HG02943 (cell line): ENCODE results near the gene SDHAF3.

Experiments
- ATAC-seq: cut with Tn5 transposase; IDR thresholded peaks from one replicate; pipeline ENCODE4 v1.9.1; 2021; ENCODE audit warnings: mild to moderate bottlenecking, low read depth, moderate library complexity; ENCODE audit not compliant: unreplicated experiment

SDHAF3 gene

GRCh38 chr7:97203957-97204356 lies 86.5 kb downstream of the SDHAF3 start:
- no peak for ATAC-seq

- ATAC-seq, result no peak
Measured at GRCh38 chr7:97204821-97205220, 87.3 kb downstream of the SDHAF3 start.

GRCh38 chr7:97215556-97215955 lies 98.1 kb downstream of the SDHAF3 start:
- no peak for ATAC-seq

GRCh38 chr7:97218767-97219166 lies 101.3 kb downstream of the SDHAF3 start:
- no peak for ATAC-seq

- ATAC-seq, result no peak
Measured at GRCh38 chr7:97219237-97219636, 101.7 kb downstream of the SDHAF3 start.

GRCh38 chr7:97224316-97224715 lies 106.8 kb downstream of the SDHAF3 start:
- no peak for ATAC-seq

- ATAC-seq, result no peak
Measured at GRCh38 chr7:97226541-97226940, 109.0 kb downstream of the SDHAF3 start.
